Liver (tissue), 9 donors: ENCODE measurements around the gene TFB2M. TPM values are rescaled to one million over a fixed set of nuclear protein-coding genes. Genes with fewer than 3 reads are reported as not detected.

Experiments used
- DNase-seq: peaks from one replicate; pipeline ENCODE4 v3.0.0-alpha.2; 2017; ENCODE audit warnings: low spot score
- H3K27ac ChIP-seq, 2 donors: one replicate each; pipeline ENCODE4 v1.7.0; 2013; ENCODE audit warnings: inconsistent platforms in 2 of 2, low read length in 2 of 2, control low read depth in 1 of 2, low read depth in 1 of 2, mild to moderate bottlenecking in 1 of 2
- H3K27me3 ChIP-seq, 4 donors: one replicate each; pipeline versions ENCODE4 v1.6.1 to v1.7.0; 2013; ENCODE audit warnings: low read length in 3 of 4, inconsistent platforms in 1 of 4, mild to moderate bottlenecking in 1 of 4, moderate library complexity in 1 of 4; ENCODE audit not compliant: control insufficient read depth in 4 of 4, insufficient read depth in 4 of 4
- H3K36me3 ChIP-seq, 4 donors: one replicate each; pipeline versions ENCODE4 v1.6.1 to v1.7.0; 2013; ENCODE audit warnings: low read length in 3 of 4, mild to moderate bottlenecking in 3 of 4, low read depth in 1 of 4, moderate library complexity in 1 of 4; ENCODE audit not compliant: control insufficient read depth in 4 of 4, insufficient read depth in 3 of 4
- H3K4me1 ChIP-seq, 4 donors: one replicate each; pipeline versions ENCODE4 v1.6.1 to v1.7.0; 2013; ENCODE audit warnings: low read length in 3 of 4, mild to moderate bottlenecking in 3 of 4, moderate library complexity in 1 of 4; ENCODE audit not compliant: control insufficient read depth in 4 of 4, insufficient read depth in 4 of 4
- H3K4me3 ChIP-seq, 3 donors: one replicate each; pipeline versions ENCODE4 v1.6.1 to v1.7.0; 2013; ENCODE audit warnings: low read length in 3 of 3, control low read depth in 1 of 3, low read depth in 1 of 3, mild to moderate bottlenecking in 1 of 3
- H3K9ac ChIP-seq, 2 donors: one replicate each; pipeline ENCODE4 v1.7.0; 2013; ENCODE audit warnings: low read length in 2 of 2, mild to moderate bottlenecking in 2 of 2, moderate library complexity in 2 of 2, control low read depth in 1 of 2, low read depth in 1 of 2
- H3K9me3 ChIP-seq, 4 donors: one replicate each; pipeline versions ENCODE4 v1.6.1 to v1.7.0; 2013; ENCODE audit warnings: low read length in 3 of 4; ENCODE audit not compliant: control insufficient read depth in 4 of 4
- FOXA1 ChIP-seq: IDR thresholded peaks from 2 replicates; pipeline ENCODE4 v1.6.1; 2016; ENCODE audit warnings: antibody characterized with exemption
- FOXA2 ChIP-seq: IDR thresholded peaks from 2 replicates; pipeline ENCODE4 v1.6.1; 2016; ENCODE audit warnings: antibody characterized with exemption
- HNF4G ChIP-seq: IDR thresholded peaks from 2 replicates; pipeline ENCODE4 v1.6.1; 2016; ENCODE audit warnings: antibody characterized with exemption
- RAD21 ChIP-seq, 2 donors: IDR thresholded peaks; 2 replicates each; pipeline ENCODE4 v1.6.1; 2016; ENCODE audit warnings: antibody characterized with exemption in 2 of 2, mild to moderate bottlenecking in 2 of 2
- RXRA ChIP-seq, 2 donors: IDR thresholded peaks; 2 replicates each; pipeline ENCODE4 v1.6.1; 2017 to 2018; ENCODE audit warnings: antibody characterized with exemption in 2 of 2, mild to moderate bottlenecking in 1 of 2
- SP1 ChIP-seq: IDR thresholded peaks from 2 replicates; pipeline ENCODE4 v1.6.1; 2018; ENCODE audit warnings: antibody characterized with exemption, mild to moderate bottlenecking
- TAF1 ChIP-seq: conservative IDR thresholded peaks from 2 replicates; pipeline ENCODE4 v1.6.1; 2016; ENCODE audit warnings: antibody characterized with exemption, mild to moderate bottlenecking
- YY1 ChIP-seq: IDR thresholded peaks from 2 replicates; pipeline ENCODE4 v1.6.1; 2016; ENCODE audit warnings: antibody characterized with exemption, mild to moderate bottlenecking
- WGBS: extraction: QIAGEN DNeasy Blood & Tissue Kit; methylation state at CpG from one replicate; pipeline ENCODE4 v1.1.7; 2013; 5-methylcytosine and 5-hydroxymethylcytosine counted together
- polyA plus RNA-seq, 2 donors: library from polyadenylated mRNA; stranded (reverse) in 1 of 2; unstranded in 1 of 2; fragments of 200-250 nt in 1 of 2; fragments of >200 nt in 1 of 2; fragmentation: Nextera tagmentation in 1 of 2; extraction: Ambion mirVana in 1 of 2; gene quantifications; one replicate each; pipeline versions ENCODE4 v1.2.1 to v1.2.3, GENCODE V29; 2013 to 2015
- total RNA-seq, 2 donors: library from RNA; depleted of rRNA; stranded (reverse); fragments of >200 nt; gene quantifications; one replicate each; pipeline ENCODE4 v1.2.3, GENCODE V29; 2014
- TF ChIP-seq, protein P1 (sequence below): IDR thresholded peaks from 2 replicates; pipeline ENCODE4 v1.6.1; 2016; ENCODE audit warnings: antibody characterized with exemption
- TF ChIP-seq, protein P2 (sequence below): IDR thresholded peaks from 2 replicates; pipeline ENCODE4 v1.6.1; 2016; ENCODE audit warnings: antibody characterized with exemption
- TF ChIP-seq, protein P3 (sequence below): IDR thresholded peaks from 2 replicates; pipeline ENCODE4 v1.6.1; 2016; ENCODE audit warnings: antibody characterized with exemption, mild to moderate bottlenecking
- TF ChIP-seq, protein P4 (sequence below): fragments of 150-350 bp; IDR thresholded peaks from 2 replicates; pipeline ENCODE4 v1.5.1; 2017; ENCODE audit warnings: improper control_type of control experiment, low read depth, low read length; ENCODE audit not compliant: missing input control
- TF ChIP-seq, protein P5 (sequence below): IDR thresholded peaks from 2 replicates; pipeline ENCODE4 v1.6.1; 2016; ENCODE audit warnings: antibody characterized with exemption
- donor health status: healthy.
- donor health status: healthy.
- donor health status: healthy.
- donor health status: healthy.
- donor health status: healthy.

Gene TFB2M
- total and polyA plus RNA-seq, 4 donors, result 15.0 to 26.4 (median 23.5) TPM

DNA sequence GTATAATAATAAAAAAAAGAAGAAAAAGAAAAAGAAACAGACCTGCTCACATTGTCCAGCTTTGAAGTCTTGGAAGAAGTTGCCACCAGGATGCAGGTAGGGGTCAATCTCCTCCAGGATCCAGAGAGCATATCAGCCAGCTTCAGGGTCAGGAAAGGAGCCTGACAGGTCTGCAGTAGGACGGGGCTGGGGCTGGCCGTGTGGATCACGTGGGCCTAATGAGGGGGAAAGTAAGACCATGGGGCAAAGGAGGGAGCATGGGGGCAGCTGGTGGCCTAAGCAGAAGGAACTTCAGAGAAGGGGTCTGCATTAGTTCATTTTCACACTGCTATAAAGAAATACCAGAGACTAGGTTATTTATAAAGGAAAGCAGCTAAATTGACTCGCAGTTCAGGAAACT, 39.7 kb downstream of the TFB2M start:
- DNase-seq, result no peak
- no peak for TF ChIP-seq YY1
- TF ChIP-seq, protein P1, sequence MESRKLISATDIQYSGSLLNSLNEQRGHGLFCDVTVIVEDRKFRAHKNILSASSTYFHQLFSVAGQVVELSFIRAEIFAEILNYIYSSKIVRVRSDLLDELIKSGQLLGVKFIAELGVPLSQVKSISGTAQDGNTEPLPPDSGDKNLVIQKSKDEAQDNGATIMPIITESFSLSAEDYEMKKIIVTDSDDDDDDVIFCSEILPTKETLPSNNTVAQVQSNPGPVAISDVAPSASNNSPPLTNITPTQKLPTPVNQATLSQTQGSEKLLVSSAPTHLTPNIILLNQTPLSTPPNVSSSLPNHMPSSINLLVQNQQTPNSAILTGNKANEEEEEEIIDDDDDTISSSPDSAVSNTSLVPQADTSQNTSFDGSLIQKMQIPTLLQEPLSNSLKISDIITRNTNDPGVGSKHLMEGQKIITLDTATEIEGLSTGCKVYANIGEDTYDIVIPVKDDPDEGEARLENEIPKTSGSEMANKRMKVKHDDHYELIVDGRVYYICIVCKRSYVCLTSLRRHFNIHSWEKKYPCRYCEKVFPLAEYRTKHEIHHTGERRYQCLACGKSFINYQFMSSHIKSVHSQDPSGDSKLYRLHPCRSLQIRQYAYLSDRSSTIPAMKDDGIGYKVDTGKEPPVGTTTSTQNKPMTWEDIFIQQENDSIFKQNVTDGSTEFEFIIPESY, result no peak
- TF ChIP-seq, protein P2, sequence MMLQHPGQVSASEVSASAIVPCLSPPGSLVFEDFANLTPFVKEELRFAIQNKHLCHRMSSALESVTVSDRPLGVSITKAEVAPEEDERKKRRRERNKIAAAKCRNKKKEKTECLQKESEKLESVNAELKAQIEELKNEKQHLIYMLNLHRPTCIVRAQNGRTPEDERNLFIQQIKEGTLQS, result no peak
- no peak for TF ChIP-seq RAD21 (IDR thresholded peaks at IDR 0.05)
- no peak for TF ChIP-seq RXRA (IDR thresholded peaks at IDR 0.05)
- TF ChIP-seq FOXA1, result no peak
- TF ChIP-seq, protein P3, sequence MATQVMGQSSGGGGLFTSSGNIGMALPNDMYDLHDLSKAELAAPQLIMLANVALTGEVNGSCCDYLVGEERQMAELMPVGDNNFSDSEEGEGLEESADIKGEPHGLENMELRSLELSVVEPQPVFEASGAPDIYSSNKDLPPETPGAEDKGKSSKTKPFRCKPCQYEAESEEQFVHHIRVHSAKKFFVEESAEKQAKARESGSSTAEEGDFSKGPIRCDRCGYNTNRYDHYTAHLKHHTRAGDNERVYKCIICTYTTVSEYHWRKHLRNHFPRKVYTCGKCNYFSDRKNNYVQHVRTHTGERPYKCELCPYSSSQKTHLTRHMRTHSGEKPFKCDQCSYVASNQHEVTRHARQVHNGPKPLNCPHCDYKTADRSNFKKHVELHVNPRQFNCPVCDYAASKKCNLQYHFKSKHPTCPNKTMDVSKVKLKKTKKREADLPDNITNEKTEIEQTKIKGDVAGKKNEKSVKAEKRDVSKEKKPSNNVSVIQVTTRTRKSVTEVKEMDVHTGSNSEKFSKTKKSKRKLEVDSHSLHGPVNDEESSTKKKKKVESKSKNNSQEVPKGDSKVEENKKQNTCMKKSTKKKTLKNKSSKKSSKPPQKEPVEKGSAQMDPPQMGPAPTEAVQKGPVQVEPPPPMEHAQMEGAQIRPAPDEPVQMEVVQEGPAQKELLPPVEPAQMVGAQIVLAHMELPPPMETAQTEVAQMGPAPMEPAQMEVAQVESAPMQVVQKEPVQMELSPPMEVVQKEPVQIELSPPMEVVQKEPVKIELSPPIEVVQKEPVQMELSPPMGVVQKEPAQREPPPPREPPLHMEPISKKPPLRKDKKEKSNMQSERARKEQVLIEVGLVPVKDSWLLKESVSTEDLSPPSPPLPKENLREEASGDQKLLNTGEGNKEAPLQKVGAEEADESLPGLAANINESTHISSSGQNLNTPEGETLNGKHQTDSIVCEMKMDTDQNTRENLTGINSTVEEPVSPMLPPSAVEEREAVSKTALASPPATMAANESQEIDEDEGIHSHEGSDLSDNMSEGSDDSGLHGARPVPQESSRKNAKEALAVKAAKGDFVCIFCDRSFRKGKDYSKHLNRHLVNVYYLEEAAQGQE, result no peak
- TF ChIP-seq TAF1, result no peak
- no peak for TF ChIP-seq SP1
- no peak for TF ChIP-seq HNF4G
- TF ChIP-seq, protein P4, sequence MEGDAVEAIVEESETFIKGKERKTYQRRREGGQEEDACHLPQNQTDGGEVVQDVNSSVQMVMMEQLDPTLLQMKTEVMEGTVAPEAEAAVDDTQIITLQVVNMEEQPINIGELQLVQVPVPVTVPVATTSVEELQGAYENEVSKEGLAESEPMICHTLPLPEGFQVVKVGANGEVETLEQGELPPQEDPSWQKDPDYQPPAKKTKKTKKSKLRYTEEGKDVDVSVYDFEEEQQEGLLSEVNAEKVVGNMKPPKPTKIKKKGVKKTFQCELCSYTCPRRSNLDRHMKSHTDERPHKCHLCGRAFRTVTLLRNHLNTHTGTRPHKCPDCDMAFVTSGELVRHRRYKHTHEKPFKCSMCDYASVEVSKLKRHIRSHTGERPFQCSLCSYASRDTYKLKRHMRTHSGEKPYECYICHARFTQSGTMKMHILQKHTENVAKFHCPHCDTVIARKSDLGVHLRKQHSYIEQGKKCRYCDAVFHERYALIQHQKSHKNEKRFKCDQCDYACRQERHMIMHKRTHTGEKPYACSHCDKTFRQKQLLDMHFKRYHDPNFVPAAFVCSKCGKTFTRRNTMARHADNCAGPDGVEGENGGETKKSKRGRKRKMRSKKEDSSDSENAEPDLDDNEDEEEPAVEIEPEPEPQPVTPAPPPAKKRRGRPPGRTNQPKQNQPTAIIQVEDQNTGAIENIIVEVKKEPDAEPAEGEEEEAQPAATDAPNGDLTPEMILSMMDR, result no peak
- no peak for TF ChIP-seq FOXA2
- TF ChIP-seq, protein P5, sequence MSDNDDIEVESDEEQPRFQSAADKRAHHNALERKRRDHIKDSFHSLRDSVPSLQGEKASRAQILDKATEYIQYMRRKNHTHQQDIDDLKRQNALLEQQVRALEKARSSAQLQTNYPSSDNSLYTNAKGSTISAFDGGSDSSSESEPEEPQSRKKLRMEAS, result no peak
- 92% methylated on average over 4 of the region's 4 CpGs for WGBS
- H3K4me1 ChIP-seq, result no peaks in the 10 kb centered on the region
- no peak overlapping the region for H3K9ac ChIP-seq
- no peaks in the 10 kb centered on the region for H3K27me3 ChIP-seq
- H3K4me3 ChIP-seq, result no peak overlapping the region
- H3K36me3 ChIP-seq, result no peaks in the 10 kb centered on the region
- no peak overlapping the region for H3K27ac ChIP-seq
- H3K9me3 ChIP-seq, result peaks cover 0 to 10% (median 5%) of the 10 kb centered on the region in 4 donors

DNA sequence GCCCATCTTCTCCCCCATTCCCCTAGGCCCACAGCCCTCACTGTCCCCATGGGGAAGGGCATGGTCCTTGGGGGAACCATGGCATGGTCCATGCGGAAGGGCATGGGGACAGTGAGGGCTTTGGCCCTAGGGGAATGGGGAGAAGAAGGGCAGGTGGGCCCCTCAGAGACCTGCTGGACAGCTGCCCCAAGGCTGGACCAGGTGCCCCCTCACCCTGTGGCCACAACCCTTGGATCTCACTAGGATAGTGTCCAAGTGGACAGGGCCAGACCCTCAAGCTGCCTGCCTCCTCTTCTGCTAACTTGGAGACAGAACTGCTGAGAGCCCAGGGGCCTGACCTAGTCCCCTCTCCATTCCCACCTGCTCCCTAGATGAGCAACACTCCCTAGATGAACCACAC, 46.5 kb downstream of the TFB2M start:
- Histone ChIP-seq H3K4me1 (no peaks in the 10 kb centered on the region), H3K9ac (no peak overlapping the region), H3K27ac (no peak overlapping the region), H3K36me3 (no peaks in the 10 kb centered on the region), H3K9me3 (peaks cover 9 to 17% (median 11%) of the 10 kb centered on the region in 4 donors), H3K27me3 (no peaks in the 10 kb centered on the region), H3K4me3 (no peak overlapping the region)
- WGBS, result 97% methylated on average over 1 of the region's 1 CpG
- TF ChIP-seq, protein P5, result no peak
- TF ChIP-seq, protein P2, result no peak
- no peak for TF ChIP-seq TAF1
- no peak for TF ChIP-seq FOXA1
- no peak for TF ChIP-seq YY1
- TF ChIP-seq, protein P1, result no peak
- no peak for TF ChIP-seq RAD21 (IDR thresholded peaks at IDR 0.05)
- TF ChIP-seq RXRA (IDR thresholded peaks at IDR 0.05), result no peak
- DNase-seq, result no peak
